Spleen (tissue), 11 donors: ENCODE data around the gene MEI1. TPM values are rescaled to one million over a fixed set of nuclear protein-coding genes. Genes with fewer than 3 reads are reported as not detected.
A peak's percentile ranks its signal among the peaks of the same experiment; 100 is the strongest.

Experiments
- DNase-seq: peaks from one replicate; pipeline ENCODE4 v3.0.0-alpha.2; 2020
- H3K27ac ChIP-seq, 8 donors: fragments of 200-600 bp; sonication (generic) in 7 of 8; 1 replicate in 4 of 8; 2 replicates in 4 of 8; pipeline versions ENCODE4 v1.5.0 to v1.8.0; 2016 to 2021; ENCODE audit warnings: inconsistent platforms in 4 of 8, mild to moderate bottlenecking in 4 of 8, moderate library complexity in 1 of 8
- H3K27me3 ChIP-seq, 7 donors: fragments of 200-600 bp; sonication (generic) in 6 of 7; replicated peaks in 1 of 7; 1 replicate in 4 of 7; 2 replicates in 3 of 7; pipeline versions ENCODE4 v1.5.0 to v1.8.0; 2016 to 2021; ENCODE audit warnings: inconsistent platforms in 3 of 7, mild to moderate bottlenecking in 1 of 7
- H3K36me3 ChIP-seq, 6 donors: fragments of 200-600 bp; sonication (generic) in 5 of 6; 1 replicate in 4 of 6; 2 replicates in 2 of 6; pipeline versions ENCODE4 v1.5.0 to v1.8.0; 2016 to 2021; ENCODE audit warnings: inconsistent platforms in 2 of 6
- H3K4me1 ChIP-seq, 6 donors: fragments of 200-600 bp; sonication (generic) in 5 of 6; 1 replicate in 3 of 6; 2 replicates in 3 of 6; pipeline versions ENCODE4 v1.5.0 to v1.8.0; 2016 to 2021; ENCODE audit warnings: inconsistent platforms in 3 of 6
- H3K4me3 ChIP-seq, 8 donors: fragments of 200-600 bp; sonication (generic) in 7 of 8; 1 replicate in 4 of 8; 2 replicates in 4 of 8; pipeline versions ENCODE4 v1.5.0 to v1.8.0; 2016 to 2021; ENCODE audit warnings: inconsistent platforms in 4 of 8, mild to moderate bottlenecking in 4 of 8, moderate library complexity in 2 of 8
- H3K9me3 ChIP-seq, 8 donors: fragments of 200-600 bp; sonication (generic) in 7 of 8; 1 replicate in 4 of 8; 2 replicates in 4 of 8; pipeline versions ENCODE4 v1.5.0 to v1.8.0; 2016 to 2021; ENCODE audit warnings: inconsistent platforms in 4 of 8
- CTCF ChIP-seq, 11 experiments: fragments of 200-600 bp in 7 of 11; fragments of 450-650 bp in 4 of 11; sonication (generic) in 4 of 11; IDR thresholded peaks in 8 of 11; conservative IDR thresholded peaks in 3 of 11; 1 replicate in 7 of 11; 2 replicates in 4 of 11; pipeline versions ENCODE4 v1.4.0 to v1.8.0; 2016 to 2021; ENCODE audit warnings: antibody characterized with exemption in 11 of 11, inconsistent platforms in 4 of 11, mild to moderate bottlenecking in 1 of 11
- POLR2A ChIP-seq, 3 donors: fragments of 450-650 bp; IDR thresholded peaks; one replicate each; pipeline ENCODE4 v1.5.1; 2017; ENCODE audit warnings: antibody characterized with exemption in 3 of 3, mild to moderate bottlenecking in 1 of 3
- POLR2AphosphoS5 ChIP-seq, 3 donors: sonication (generic); formaldehyde crosslinking; IDR thresholded peaks; one replicate each; pipeline ENCODE4 v1.5.1; 2017; ENCODE audit warnings: antibody characterized with exemption in 3 of 3
- WGBS, 5 donors: extraction: QIAGEN DNeasy Blood & Tissue Kit in 3 of 5; methylation state at CpG; one replicate each; pipeline versions ENCODE4 v1.1.5 to v1.1.7; 2013 to 2018; 5-methylcytosine and 5-hydroxymethylcytosine counted together
- intact Hi-C: fragments of 100-400 bp; cut with DNase I; formaldehyde crosslinking; loops from one replicate; pipeline ENCODE4 v1.15.0; 2023; ENCODE audit warnings: low total_unique reads
- polyA plus RNA-seq, 3 donors: library from polyadenylated mRNA; stranded (reverse); fragments of 200-250 nt; gene quantifications; one replicate each; pipeline ENCODE4 v1.2.1, GENCODE V29; 2013
- total RNA-seq, 7 donors: library from RNA; depleted of rRNA in 3 of 7; stranded (reverse); fragments of >200 nt in 3 of 7; fragmentation: NEBNext Ultra II Directional in 4 of 7; extraction: Animal tissue kit (Norgen Biotek cat#: 25700) in 4 of 7; gene quantifications; one replicate each; pipeline versions ENCODE4 v1.1.0 to v1.2.1, GENCODE V29; 2016 to 2021
- donor health status: healthy with polysubstance abuse.
- donor health status: DM: no; HTN: no; CAD: no; lungs with moderate emphysema.
- donor health status: DM: no; HTN: no; CAD: no.
- donor health status: Bipolar disorder and iron deficiency.
- donor health status: healthy.
- donor health status: DM: no; HTN: no; CAD: no.
- donor health status: DM: yes; HTN: yes; CAD: no.

MEI1 gene
- total and polyA plus RNA-seq, 10 donors: 17.7 to 56.5 (median 22.1) TPM

DNA sequence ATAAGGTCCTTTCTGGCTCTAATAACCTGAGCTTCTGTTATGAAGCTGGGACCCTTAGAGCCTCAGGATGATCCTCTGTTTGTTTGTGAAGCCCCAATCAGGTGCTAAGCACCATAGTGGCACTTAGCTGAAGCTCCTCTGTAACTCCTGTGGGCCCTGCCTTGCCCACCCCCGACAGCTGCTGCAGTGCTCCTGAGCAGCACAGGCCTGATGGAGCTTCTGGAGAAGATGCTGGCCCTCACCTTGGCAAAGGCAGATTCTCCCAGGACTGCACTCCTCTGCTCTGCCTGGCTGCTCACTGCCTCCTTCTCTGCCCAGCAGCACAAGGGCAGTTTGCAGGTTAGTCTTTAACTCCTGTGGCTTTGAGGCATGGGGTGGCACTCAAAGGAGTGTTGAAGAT, 82.2 kb downstream of the MEI1 start:
- H3K27ac ChIP-seq: peak overlapping the region; percentile 72 to 92 (median 84)
- intact Hi-C loops: no loop called here
- no peak for DNase-seq
- H3K9me3 ChIP-seq: no peaks in the 10 kb centered on the region
- WGBS, 5 donors: 47 to 57% (median 50%) methylated on average over 1 of the region's 1 CpG; no CpG with 5 or more reads in 1 of the 5 donors
- H3K27me3 ChIP-seq: no peaks in the 10 kb centered on the region
- TF ChIP-seq POLR2A (IDR thresholded peaks at IDR 0.05) (no peak), CTCF (IDR thresholded peaks at IDR 0.05 in 8 of 11, conservative IDR thresholded peaks at IDR 0.05 in 3 of 11) (no peak), POLR2AphosphoS5 (IDR thresholded peaks at IDR 0.05) (no peak)
- peaks cover 9 to 45% (median 27%) of the 10 kb centered on the region in 6 donors for H3K4me1 ChIP-seq
- H3K4me3 ChIP-seq: peak overlapping the region in 7 of 8 donors; percentile 13 to 67 (median 36)
- peaks cover 0 to 22% (median 2%) of the 10 kb centered on the region in 6 donors for H3K36me3 ChIP-seq

GRCh38 chr22:41782316-41782715, 83.0 kb downstream of the MEI1 start:
- Histone ChIP-seq H3K27me3 (no peaks in the 10 kb centered on the region), H3K36me3 (peaks cover 0 to 27% (median 2%) of the 10 kb centered on the region in 6 donors), H3K27ac (peak overlapping the region in 6 of 8 donors; percentile 72 to 92 (median 86)), H3K9me3 (no peaks in the 10 kb centered on the region), H3K4me3 (peak overlapping the region in 6 of 8 donors; percentile 26 to 67 (median 36)), H3K4me1 (peaks cover 9 to 45% (median 27%) of the 10 kb centered on the region in 6 donors)
- DNase-seq: no peak
- no peak for TF ChIP-seq POLR2AphosphoS5 (IDR thresholded peaks at IDR 0.05)
- no peak for TF ChIP-seq POLR2A (IDR thresholded peaks at IDR 0.05)
- no peak for TF ChIP-seq CTCF (IDR thresholded peaks at IDR 0.05 in 8 of 11, conservative IDR thresholded peaks at IDR 0.05 in 3 of 11)
- intact Hi-C loops: no loop called here
- 70 to 84% (median 81%) methylated on average over 6 of the region's 6 CpGs for WGBS, 5 donors

DNA sequence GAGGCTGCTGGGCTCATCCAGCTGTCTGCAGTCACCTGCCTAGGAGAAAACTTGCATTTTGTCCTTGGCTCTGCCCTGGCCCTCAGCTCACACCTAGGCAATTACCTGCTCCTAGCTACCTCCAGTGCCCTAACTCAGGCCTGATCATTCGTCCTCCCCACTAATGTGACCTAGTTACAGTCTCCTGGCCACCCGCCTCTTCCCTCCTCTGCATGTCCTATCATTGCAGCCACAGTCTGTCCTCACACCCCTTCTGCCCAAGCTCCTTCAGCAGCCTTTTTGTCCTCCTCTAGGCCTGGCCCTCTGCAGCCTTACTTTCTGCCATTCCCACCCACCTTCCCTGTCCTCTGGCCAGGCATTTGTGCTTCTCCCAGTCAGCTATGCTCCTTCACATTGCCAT, 83.4 kb downstream of the MEI1 start:
- H3K27ac ChIP-seq: peak overlapping the region in 6 of 8 donors; percentile 72 to 92 (median 86)
- no peak for DNase-seq
- peak overlapping the region in 3 of 8 donors; percentile 6 to 67 (median 36) for H3K4me3 ChIP-seq
- H3K36me3 ChIP-seq: peaks cover 0 to 27% (median 2%) of the 10 kb centered on the region in 6 donors
- WGBS, 5 donors: 78 to 89% (median 87%) methylated on average over 2 of the region's 2 CpGs
- no peaks in the 10 kb centered on the region for H3K27me3 ChIP-seq
- peaks cover 9 to 45% (median 27%) of the 10 kb centered on the region in 6 donors for H3K4me1 ChIP-seq
- intact Hi-C loops: no loop called here
- H3K9me3 ChIP-seq: no peaks in the 10 kb centered on the region
- TF ChIP-seq POLR2AphosphoS5 (IDR thresholded peaks at IDR 0.05) (no peak), POLR2A (IDR thresholded peaks at IDR 0.05) (no peak), CTCF (IDR thresholded peaks at IDR 0.05 in 8 of 11, conservative IDR thresholded peaks at IDR 0.05 in 3 of 11) (no peak)

- H3K4me1 ChIP-seq: peaks cover 0 to 22% (median 7%) of the 10 kb centered on the region in 6 donors
- H3K4me3 ChIP-seq: no peak overlapping the region
- H3K9me3 ChIP-seq: no peaks in the 10 kb centered on the region
- WGBS, 5 donors: 57 to 95% (median 91%) methylated on average over 2 of the region's 2 CpGs
- no peak for DNase-seq
- TF ChIP-seq POLR2AphosphoS5 (IDR thresholded peaks at IDR 0.05) (no peak), CTCF (IDR thresholded peaks at IDR 0.05 in 8 of 11, conservative IDR thresholded peaks at IDR 0.05 in 3 of 11) (no peak), POLR2A (IDR thresholded peaks at IDR 0.05) (no peak)
- H3K27me3 ChIP-seq: no peaks in the 10 kb centered on the region
- H3K36me3 ChIP-seq: peaks cover 0 to 49% (median 7%) of the 10 kb centered on the region in 6 donors
- intact Hi-C loops: no loop called here
- no peak overlapping the region for H3K27ac ChIP-seq
Measured at GRCh38 chr22:41787331-41787730, 88.0 kb downstream of the MEI1 start.
